Brain microvascular endothelial cell (primary cell): Measurements from ENCODE around the gene LUZP4.

Experiments used
- DNase-seq: peaks from one replicate; pipeline ENCODE4 v3.0.0-alpha.2; 2020
- H3K27ac ChIP-seq: fragments of 250-450 bp; sonication (Bioruptor Pico); 2 replicates; pipeline ENCODE4 v1.5.1; 2020; ENCODE audit warnings: mild to moderate bottlenecking, moderate library complexity
- H3K27me3 ChIP-seq: fragments of 250-450 bp; sonication (Bioruptor Pico); replicated peaks from 2 replicates; pipeline ENCODE4 v1.5.1; 2020; ENCODE audit warnings: mild to moderate bottlenecking
- H3K36me3 ChIP-seq: fragments of 250-450 bp; sonication (Bioruptor Pico); replicated peaks from 2 replicates; pipeline ENCODE4 v1.5.1; 2020; ENCODE audit warnings: mild to moderate bottlenecking
- H3K4me3 ChIP-seq: 2 replicates; pipeline ENCODE4 v1.5.1; 2011; ENCODE audit warnings: low read depth, mild to moderate bottlenecking, control low read depth, low read length, moderate library complexity
- CTCF ChIP-seq: IDR thresholded peaks from 2 replicates; pipeline ENCODE4 v1.5.1; 2011; ENCODE audit warnings: low read depth, mild to moderate bottlenecking, moderate library complexity, low read length, control low read depth, inconsistent platforms; ENCODE audit errors: missing control alignments
- in situ Hi-C: cut with HindIII; loops from 2 replicates; pipeline ENCODE4 v1.10.0; 2017; ENCODE audit warnings: low sequenced_read_pairs, low pct_ligation_motif_present

LUZP4 gene

GRCh38 chrX:115260330-115260729 lies 29.2 kb upstream of the LUZP4 start:
- no peak for DNase-seq
- TF ChIP-seq CTCF = no peak
- no peaks in the 10 kb centered on the region for H3K36me3 ChIP-seq
- no peak overlapping the region for H3K4me3 ChIP-seq
- H3K27me3 ChIP-seq = no peaks in the 10 kb centered on the region
- H3K27ac ChIP-seq = no peak overlapping the region
- in situ Hi-C loops = no loop called here

GRCh38 chrX:115261148-115261547 lies 28.4 kb upstream of the LUZP4 start:
- in situ Hi-C loops = no loop called here
- no peak for TF ChIP-seq CTCF
- Histone ChIP-seq H3K27me3 (no peaks in the 10 kb centered on the region), H3K4me3 (no peak overlapping the region), H3K27ac (no peak overlapping the region), H3K36me3 (no peaks in the 10 kb centered on the region)
- no peak for DNase-seq

- no peak for TF ChIP-seq CTCF
- Histone ChIP-seq H3K27me3 (no peaks in the 10 kb centered on the region), H3K27ac (no peak overlapping the region), H3K4me3 (no peak overlapping the region), H3K36me3 (no peaks in the 10 kb centered on the region)
- in situ Hi-C loops = no loop called here
- no peak for DNase-seq
These were observed 25.5 kb upstream of the LUZP4 start for GRCh38 chrX:115264009-115264408.

GRCh38 chrX:115266300-115266699 lies 23.2 kb upstream of the LUZP4 start:
- in situ Hi-C loops = no loop called here
- no peak for DNase-seq

GRCh38 chrX:115268421-115268820 lies 21.1 kb upstream of the LUZP4 start:
- Histone ChIP-seq H3K27me3 (no peaks in the 10 kb centered on the region), H3K27ac (no peak overlapping the region), H3K36me3 (no peaks in the 10 kb centered on the region), H3K4me3 (no peak overlapping the region)
- in situ Hi-C loops = no loop called here
- peak; percentile 47 for TF ChIP-seq CTCF
- DNase-seq = no peak

More at GRCh38 chrX:115266300-115266699, 23.2 kb upstream of the LUZP4 start:
- Histone ChIP-seq H3K4me3 (no peak overlapping the region), H3K36me3 (no peaks in the 10 kb centered on the region), H3K27ac (no peak overlapping the region), H3K27me3 (no peaks in the 10 kb centered on the region)
- TF ChIP-seq CTCF = no peak

- TF ChIP-seq CTCF = no peak
- in situ Hi-C loops = no loop called here
- no peak for DNase-seq
- Histone ChIP-seq H3K27ac (no peak overlapping the region), H3K36me3 (no peaks in the 10 kb centered on the region), H3K4me3 (no peak overlapping the region), H3K27me3 (no peaks in the 10 kb centered on the region)
These were observed 20.3 kb upstream of the LUZP4 start for GRCh38 chrX:115269051-115269683.
